OCI-LY3 (cell line): ENCODE results near the gene IL17B.

Source experiments
- H2AFZ ChIP-seq: fragments of 200-600, 300-600 bp; shearing (Covaris generic); 2 replicates; pipeline ENCODE4 v1.6.0; 2014; ENCODE audit warnings: antibody characterized with exemption, low read depth, low read length
- H3K27ac ChIP-seq: fragments of 200-600, 300-600 bp; sonication (generic); 2 replicates; pipeline ENCODE4 v1.5.1; 2014; ENCODE audit warnings: mild to moderate bottlenecking, low read length, moderate library complexity, mixed read lengths
- H3K27me3 ChIP-seq: fragments of 200-600, 300-600 bp; sonication (generic); 2 replicates; pipeline ENCODE4 v1.6.1; 2014; ENCODE audit warnings: low read depth, low read length, mixed read lengths
- H3K36me3 ChIP-seq: fragments of 200-600, 300-600 bp; sonication (generic); replicated peaks from 2 replicates; pipeline ENCODE3; 2014; ENCODE audit warnings: low read depth, low read length, mixed read lengths
- H3K4me1 ChIP-seq: fragments of 300-600, 200-600 bp; sonication (generic); 2 replicates; pipeline ENCODE4 v1.6.1; 2014; ENCODE audit warnings: low read length, mixed read lengths
- H3K4me2 ChIP-seq: fragments of 200-600, 300-600 bp; sonication (generic); 2 replicates; pipeline ENCODE4 v1.6.1; 2014; ENCODE audit warnings: low read length, mixed read lengths
- H3K4me3 ChIP-seq: fragments of 300-600, 200-600 bp; sonication (generic); 2 replicates; pipeline ENCODE4 v1.5.1; 2014; ENCODE audit warnings: antibody characterized with exemption, mild to moderate bottlenecking, low read length, moderate library complexity
- H3K79me2 ChIP-seq: fragments of 300-600, 200-600 bp; shearing (Covaris generic); 2 replicates; pipeline ENCODE4 v1.6.1; 2014; ENCODE audit warnings: mild to moderate bottlenecking, low read length, mixed read lengths
- H3K9ac ChIP-seq: fragments of 300-600, 200-600 bp; shearing (Covaris generic); 2 replicates; pipeline ENCODE4 v1.6.0; 2014; ENCODE audit warnings: mild to moderate bottlenecking, low read length, moderate library complexity
- H3K9me3 ChIP-seq: fragments of 200-600, 300-600 bp; shearing (Covaris generic); 2 replicates; pipeline ENCODE4 v1.6.1; 2014; ENCODE audit warnings: low read length, mixed read lengths; ENCODE audit not compliant: insufficient read depth
- H4K20me1 ChIP-seq: fragments of 200-600, 300-600 bp; sonication (generic); 2 replicates; pipeline ENCODE4 v1.6.1; 2016; ENCODE audit warnings: low read length, mixed read lengths; ENCODE audit not compliant: insufficient read depth
- CTCF ChIP-seq: fragments of 200-600, 300-600 bp; sonication (generic); IDR thresholded peaks from 2 replicates; pipeline ENCODE4 v1.5.1; 2014; ENCODE audit warnings: antibody characterized with exemption, low read length, low read depth
- EZH2phosphoT487 ChIP-seq: fragments of 200-600 bp; shearing (Covaris generic); IDR thresholded peaks from 2 replicates; pipeline ENCODE4 v1.6.1; 2018; ENCODE audit warnings: antibody characterized with exemption, mixed run types, low read depth

The IL17B gene

GRCh38 chr5:149358868-149359495, 20.1 kb downstream of the IL17B start:
- no peak overlapping the region for H3K27ac ChIP-seq
- H2AFZ ChIP-seq: no peak overlapping the region
- no peaks in the 10 kb centered on the region for H3K9me3 ChIP-seq
- peaks cover 13% of the 10 kb centered on the region for H3K79me2 ChIP-seq
- H3K27me3 ChIP-seq: no peaks in the 10 kb centered on the region
- peak overlapping the region; percentile 93 for H3K4me3 ChIP-seq
- no peaks in the 10 kb centered on the region for H4K20me1 ChIP-seq
- peaks cover 11% of the 10 kb centered on the region; the same call in 1 of the 2 replicates for H3K4me1 ChIP-seq
- peak overlapping the region; percentile 84 for H3K9ac ChIP-seq
- peak overlapping the region; percentile 80 for H3K4me2 ChIP-seq
- no peak for TF ChIP-seq CTCF
- no peak for TF ChIP-seq EZH2phosphoT487
- peaks cover 4% of the 10 kb centered on the region for H3K36me3 ChIP-seq

GRCh38 chr5:149358294-149358651, 20.8 kb downstream of the IL17B start:
- Histone ChIP-seq H3K4me3 (peak overlapping the region; percentile 93), H3K9ac (peak overlapping the region; percentile 84), H3K9me3 (no peaks in the 10 kb centered on the region), H3K79me2 (peaks cover 13% of the 10 kb centered on the region), H3K27me3 (no peaks in the 10 kb centered on the region), H3K4me2 (peak overlapping the region; percentile 80), H3K36me3 (peaks cover 6% of the 10 kb centered on the region), H2AFZ (peak overlapping the region; percentile 75; the same call in 1 of the 2 replicates), H3K4me1 (peaks cover 11% of the 10 kb centered on the region; the same call in 1 of the 2 replicates), H3K27ac (peak overlapping the region; percentile 25; the same call in 1 of the 2 replicates), H4K20me1 (no peaks in the 10 kb centered on the region)
- no peak for TF ChIP-seq EZH2phosphoT487

- TF ChIP-seq CTCF (no peak), EZH2phosphoT487 (no peak)
- Histone ChIP-seq H4K20me1 (no peaks in the 10 kb centered on the region), H3K9me3 (no peaks in the 10 kb centered on the region), H3K79me2 (peaks cover 13% of the 10 kb centered on the region), H3K27ac (peak within 1 kb of the TSS; percentile 25; the same call in 1 of the 2 replicates), H3K9ac (peak within 1 kb of the TSS; percentile 84), H3K36me3 (peaks cover 12% of the 10 kb centered on the region), H3K4me3 (peak within 1 kb of the TSS; percentile 93), H3K27me3 (no peaks in the 10 kb centered on the region), H3K4me2 (peak within 1 kb of the TSS; percentile 80), H2AFZ (peak within 1 kb of the TSS; percentile 75; the same call in 1 of the 2 replicates), H3K4me1 (peaks cover 11% of the 10 kb centered on the region; the same call in 1 of the 2 replicates)
Measured at GRCh38 chr5:149357370-149358293, 21.5 kb downstream of the IL17B start, which contains the start of gene PCYOX1L. Gene PCYOX1L (plus strand): TSS chr5:149358046. CDS start chr5:149358069, 23 bp downstream.

GRCh38 chr5:149356391-149356790, 22.7 kb downstream of the IL17B start:
- peaks cover 13% of the 10 kb centered on the region for H3K79me2 ChIP-seq
- no peaks in the 10 kb centered on the region for H3K9me3 ChIP-seq
- no peaks in the 10 kb centered on the region for H4K20me1 ChIP-seq
- no peak overlapping the region for H3K9ac ChIP-seq
- peaks cover 11% of the 10 kb centered on the region; the same call in 1 of the 2 replicates for H3K4me1 ChIP-seq
- TF ChIP-seq EZH2phosphoT487 (no peak), CTCF (no peak)
- no peak overlapping the region for H3K4me3 ChIP-seq
- H3K27me3 ChIP-seq: no peaks in the 10 kb centered on the region
- H2AFZ ChIP-seq: no peak overlapping the region
- no peak overlapping the region for H3K27ac ChIP-seq
- H3K36me3 ChIP-seq: peaks cover 21% of the 10 kb centered on the region
- no peak overlapping the region for H3K4me2 ChIP-seq
